OCI-LY1 (cell line): Measurements from ENCODE around the gene SKAP1.

Source experiments
- EZH2 ChIP-seq: fragments of 200-600 bp; sonication (generic), shearing (Covaris generic); IDR thresholded peaks from 2 replicates; pipeline ENCODE4 v1.8.0; 2017; ENCODE audit warnings: borderline replicate concordance, mixed run types, mild to moderate bottlenecking, antibody characterized with exemption, low read length, moderate library complexity, mixed read lengths
- TF ChIP-seq, protein P1 (sequence below): fragments of 200-600 bp; sonication (generic), shearing (Covaris generic); IDR thresholded peaks from 2 replicates; pipeline ENCODE4 v1.5.1; 2017; ENCODE audit warnings: mild to moderate bottlenecking, antibody characterized with exemption, low read length, moderate library complexity, mixed read lengths

GRCh38 chr17:48294806-48295361 lies 135.1 kb downstream of the SKAP1 start:
- TF ChIP-seq, protein P1, sequence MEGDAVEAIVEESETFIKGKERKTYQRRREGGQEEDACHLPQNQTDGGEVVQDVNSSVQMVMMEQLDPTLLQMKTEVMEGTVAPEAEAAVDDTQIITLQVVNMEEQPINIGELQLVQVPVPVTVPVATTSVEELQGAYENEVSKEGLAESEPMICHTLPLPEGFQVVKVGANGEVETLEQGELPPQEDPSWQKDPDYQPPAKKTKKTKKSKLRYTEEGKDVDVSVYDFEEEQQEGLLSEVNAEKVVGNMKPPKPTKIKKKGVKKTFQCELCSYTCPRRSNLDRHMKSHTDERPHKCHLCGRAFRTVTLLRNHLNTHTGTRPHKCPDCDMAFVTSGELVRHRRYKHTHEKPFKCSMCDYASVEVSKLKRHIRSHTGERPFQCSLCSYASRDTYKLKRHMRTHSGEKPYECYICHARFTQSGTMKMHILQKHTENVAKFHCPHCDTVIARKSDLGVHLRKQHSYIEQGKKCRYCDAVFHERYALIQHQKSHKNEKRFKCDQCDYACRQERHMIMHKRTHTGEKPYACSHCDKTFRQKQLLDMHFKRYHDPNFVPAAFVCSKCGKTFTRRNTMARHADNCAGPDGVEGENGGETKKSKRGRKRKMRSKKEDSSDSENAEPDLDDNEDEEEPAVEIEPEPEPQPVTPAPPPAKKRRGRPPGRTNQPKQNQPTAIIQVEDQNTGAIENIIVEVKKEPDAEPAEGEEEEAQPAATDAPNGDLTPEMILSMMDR: no peak
- no peak for TF ChIP-seq EZH2
